HG03103 (cell line): ENCODE data around the gene PALD1.

ENCODE experiments used
- ATAC-seq: cut with Tn5 transposase; IDR thresholded peaks from one replicate; pipeline ENCODE4 v1.9.1; 2021; ENCODE audit warnings: low read depth; ENCODE audit not compliant: unreplicated experiment

PALD1 gene

DNA sequence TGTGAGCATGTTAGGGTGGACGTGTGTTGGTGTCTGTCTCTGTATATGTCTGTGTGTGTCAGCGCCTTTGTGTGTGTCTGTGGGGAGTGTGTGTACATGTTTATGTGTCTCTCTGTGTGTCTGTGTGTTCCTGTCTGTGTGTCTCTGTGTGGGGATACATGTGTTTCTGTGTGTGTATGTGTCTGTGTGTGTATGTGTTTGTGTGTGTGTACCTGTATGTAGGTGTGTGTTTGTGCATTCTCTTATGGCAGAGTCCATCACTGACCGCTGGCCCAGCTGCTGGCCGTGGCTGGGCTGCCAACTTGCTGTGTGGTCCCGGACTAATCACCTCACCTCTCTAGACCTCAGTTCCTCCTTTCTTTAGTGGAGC is 54.6 kb downstream of the PALD1 start:
- ATAC-seq: no peak

DNA sequence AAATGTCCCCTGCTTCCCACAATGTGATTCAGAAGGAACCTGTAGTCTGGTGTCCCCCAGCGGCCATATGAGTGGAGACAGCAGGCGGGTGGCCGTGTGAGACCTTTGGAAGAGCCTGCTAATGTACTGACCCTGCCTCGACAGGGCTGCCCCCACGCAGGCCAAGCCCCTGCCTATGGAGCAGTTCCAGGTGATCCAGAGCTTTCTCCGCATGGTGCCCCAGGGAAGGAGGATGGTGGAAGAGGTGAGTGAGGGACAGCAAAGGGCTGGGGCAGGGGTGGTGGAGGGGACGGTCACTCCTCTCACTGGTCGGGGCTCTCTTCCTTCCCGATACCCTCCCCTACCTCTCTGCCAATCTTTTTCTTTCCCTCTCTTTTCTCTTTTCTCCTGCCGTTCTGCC is 55.7 kb downstream of the PALD1 start:
- ATAC-seq: no peak

DNA sequence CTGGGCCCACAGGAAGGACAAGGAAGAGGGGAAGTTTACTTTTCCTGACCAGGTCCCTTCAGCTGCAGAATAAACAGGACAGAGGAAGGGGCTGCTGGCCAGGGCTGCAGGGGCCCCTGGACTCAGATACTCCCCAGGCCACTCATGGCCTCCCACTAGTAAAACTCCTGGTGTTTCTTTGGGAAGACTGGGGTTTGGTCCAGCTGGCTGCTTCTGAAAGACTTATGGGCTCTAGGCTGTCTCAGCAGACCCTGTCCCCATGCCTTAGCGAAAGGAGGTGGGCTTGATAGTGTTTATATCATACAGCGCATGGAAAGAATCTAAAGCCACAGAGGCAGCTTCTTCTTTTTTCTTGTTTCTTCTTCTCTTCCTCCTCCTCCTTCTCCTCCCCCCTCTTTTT is 56.4 kb downstream of the PALD1 start:
- no peak for ATAC-seq

DNA sequence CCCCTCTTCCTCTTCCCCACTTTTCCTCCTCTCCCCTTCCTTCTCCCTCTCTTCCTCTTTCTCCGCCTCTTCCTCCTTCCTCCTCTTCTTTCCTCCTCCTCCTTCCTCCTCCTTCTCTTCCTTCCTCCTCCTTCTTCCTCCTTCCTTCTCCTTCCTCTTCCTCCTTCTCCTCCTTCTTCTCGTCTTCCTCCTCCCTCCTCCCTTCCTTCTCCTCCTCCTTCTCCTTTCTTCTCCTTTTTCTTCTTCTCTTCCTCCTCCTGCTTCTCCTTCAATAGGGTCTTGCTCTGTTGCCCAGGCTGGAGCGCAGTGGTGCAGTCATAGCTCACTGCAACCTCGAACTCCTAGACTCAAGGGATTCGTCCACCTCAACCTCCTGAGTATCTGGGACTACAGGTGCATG is 56.9 kb downstream of the PALD1 start:
- ATAC-seq: no peak

DNA sequence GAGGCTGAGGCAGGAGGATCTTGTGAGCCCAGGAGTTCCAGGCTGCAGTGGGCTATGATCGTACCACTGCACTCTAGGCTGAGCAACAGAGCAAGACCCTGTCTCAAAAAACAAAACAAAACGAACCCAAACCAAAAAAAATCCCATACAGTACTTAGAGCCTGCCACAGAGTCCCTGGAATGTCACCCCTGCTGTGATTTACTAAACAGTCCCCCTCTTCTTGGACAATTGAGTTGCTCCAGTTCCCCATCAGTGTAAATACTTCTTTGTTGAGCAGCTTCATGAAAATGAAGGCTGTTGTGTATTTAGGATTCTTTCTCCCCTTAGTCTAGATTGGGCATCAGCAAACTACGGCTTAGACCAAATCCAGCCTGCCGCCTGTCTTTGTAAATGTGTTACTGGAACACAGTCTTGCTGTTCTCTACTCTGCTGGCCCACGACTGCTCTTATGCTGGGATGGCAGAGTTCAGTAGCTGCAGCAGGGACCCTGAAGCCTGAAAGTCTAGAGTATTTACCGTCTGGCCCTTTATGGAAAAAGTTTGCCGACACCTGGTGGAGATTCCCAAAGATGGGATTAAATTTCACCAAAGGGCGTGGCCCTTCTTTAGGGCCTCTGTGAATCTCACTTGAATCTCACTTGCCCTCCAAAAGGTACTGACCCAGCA is 57.8 kb downstream of the PALD1 start:
- ATAC-seq: no peak

DNA sequence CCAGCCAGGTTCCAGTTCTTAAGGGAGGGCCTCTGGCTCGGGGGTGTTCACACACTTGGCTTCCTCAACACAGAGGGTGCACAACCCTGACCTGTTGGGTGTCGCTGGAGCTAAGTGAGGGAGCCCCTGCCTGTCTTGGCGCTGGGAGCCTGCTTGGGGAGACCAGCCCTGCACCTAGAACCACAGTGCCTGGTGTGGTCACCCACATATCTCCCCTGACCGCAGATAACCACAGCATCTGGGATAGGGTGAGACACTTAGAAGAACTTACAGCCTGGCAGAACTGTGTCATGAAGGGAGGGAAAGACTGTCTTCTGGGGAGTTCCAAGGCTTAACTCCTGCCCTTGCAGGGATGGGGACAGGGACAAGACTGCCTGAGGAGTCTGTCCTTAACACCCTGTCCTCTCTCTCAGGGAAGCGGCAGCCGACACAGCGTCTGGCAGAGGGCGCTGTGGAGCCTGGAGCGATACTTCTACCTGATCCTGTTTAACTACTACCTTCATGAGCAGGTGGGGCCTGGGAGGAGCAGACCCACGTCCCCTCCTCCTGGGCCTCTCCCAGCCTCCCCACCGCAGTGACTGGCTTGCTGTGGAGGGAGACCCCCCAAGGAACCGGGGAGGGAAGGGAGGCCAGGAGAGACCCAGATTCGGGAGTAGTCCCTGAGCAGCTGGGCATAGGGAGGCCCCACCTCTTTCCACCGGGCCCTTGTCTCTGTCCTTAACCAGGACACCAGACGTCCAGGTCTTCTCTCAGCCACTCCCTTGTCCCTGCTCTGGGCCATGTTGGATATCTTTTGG is 59.0 kb downstream of the PALD1 start:
- ATAC-seq: no peak

DNA sequence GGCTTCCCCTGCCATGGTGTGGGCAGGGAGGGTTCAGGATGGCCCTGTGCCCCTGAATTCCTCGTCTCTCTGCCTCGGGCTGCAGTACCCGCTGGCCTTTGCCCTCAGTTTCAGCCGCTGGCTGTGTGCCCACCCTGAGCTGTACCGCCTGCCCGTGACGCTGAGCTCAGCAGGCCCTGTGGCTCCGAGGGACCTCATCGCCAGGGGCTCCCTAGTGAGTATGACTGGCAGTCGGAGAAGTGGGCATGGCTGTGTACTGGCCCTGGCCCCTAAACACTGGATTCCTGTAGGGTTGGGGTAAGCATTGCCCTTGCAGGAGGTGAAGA is 59.6 kb downstream of the PALD1 start:
- ATAC-seq: no peak

DNA sequence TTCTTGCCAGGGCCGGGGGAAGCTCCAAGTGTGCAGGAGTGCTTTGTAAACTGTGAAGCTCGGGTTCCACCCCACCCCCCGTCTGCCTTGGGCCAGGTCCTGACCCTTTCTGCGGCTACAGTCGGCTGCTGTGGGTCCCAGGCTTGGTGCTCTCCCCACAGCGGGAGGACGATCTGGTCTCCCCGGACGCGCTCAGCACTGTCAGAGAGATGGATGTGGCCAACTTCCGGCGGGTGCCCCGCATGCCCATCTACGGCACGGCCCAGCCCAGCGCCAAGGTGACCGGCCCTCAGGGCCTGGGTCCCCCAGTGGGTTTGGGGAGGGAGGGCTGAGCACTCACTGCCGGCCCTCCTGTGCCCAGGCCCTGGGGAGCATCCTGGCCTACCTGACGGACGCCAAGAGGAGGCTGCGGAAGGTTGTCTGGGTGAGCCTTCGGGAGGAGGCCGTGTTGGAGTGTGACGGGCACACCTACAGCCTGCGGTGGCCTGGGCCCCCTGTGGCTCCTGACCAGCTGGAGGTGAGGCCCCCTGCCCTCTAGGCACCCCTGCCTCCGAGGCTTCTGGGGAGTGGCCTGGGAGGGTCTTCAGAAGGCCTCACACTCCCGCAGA is 60.3 kb downstream of the PALD1 start:
- no peak for ATAC-seq

DNA sequence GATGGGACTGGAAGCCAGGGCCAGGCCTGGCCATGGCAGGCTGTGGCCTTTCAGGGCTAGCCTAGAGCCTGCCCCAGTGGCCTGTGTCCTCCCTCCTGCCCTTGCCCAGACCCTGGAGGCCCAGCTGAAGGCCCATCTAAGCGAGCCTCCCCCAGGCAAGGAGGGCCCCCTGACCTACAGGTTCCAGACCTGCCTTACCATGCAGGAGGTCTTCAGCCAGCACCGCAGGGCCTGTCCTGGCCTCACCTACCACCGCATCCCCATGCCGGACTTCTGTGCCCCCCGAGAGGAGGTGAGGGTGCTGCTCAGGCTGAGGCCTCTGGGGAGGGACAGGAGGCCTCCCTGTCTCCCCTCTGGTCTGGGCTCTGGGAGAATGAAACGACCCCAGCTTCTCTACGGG is 60.9 kb downstream of the PALD1 start:
- ATAC-seq: no peak

DNA sequence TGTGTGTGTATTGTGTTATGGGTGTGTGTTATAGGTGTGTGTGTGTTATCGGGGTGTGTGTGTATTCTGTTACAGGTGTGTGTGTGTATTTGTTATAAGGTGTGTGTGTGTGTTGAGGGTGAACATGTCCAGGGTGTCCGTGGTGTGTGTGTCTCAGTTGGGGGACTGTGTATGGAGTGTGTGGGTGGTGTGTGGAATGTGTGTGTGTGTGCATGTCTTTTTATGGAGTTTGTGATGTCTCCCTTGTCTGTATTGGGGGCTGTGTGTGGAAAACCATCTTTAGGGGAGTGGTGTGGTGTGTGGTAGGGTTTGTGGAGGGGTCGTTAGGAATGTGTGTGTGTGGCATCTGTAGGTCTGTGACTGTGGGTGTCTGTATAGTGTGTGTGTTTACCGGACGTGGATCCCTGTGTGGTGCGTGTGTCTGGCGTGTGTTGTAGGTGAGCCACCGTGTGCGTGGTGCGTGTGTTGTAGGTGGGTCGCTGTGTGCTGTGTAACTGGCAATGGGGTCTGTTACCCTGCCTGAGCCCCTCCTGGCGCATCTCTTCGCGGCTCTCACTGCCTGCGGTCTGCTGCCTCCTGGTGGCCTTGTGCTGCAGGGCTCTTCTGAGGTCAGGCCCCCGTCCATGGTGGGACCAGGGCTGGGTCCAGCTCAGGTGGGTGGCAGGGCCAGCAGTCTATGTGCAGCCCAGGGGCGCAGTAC is 61.7 kb downstream of the PALD1 start:
- ATAC-seq: no peak

DNA sequence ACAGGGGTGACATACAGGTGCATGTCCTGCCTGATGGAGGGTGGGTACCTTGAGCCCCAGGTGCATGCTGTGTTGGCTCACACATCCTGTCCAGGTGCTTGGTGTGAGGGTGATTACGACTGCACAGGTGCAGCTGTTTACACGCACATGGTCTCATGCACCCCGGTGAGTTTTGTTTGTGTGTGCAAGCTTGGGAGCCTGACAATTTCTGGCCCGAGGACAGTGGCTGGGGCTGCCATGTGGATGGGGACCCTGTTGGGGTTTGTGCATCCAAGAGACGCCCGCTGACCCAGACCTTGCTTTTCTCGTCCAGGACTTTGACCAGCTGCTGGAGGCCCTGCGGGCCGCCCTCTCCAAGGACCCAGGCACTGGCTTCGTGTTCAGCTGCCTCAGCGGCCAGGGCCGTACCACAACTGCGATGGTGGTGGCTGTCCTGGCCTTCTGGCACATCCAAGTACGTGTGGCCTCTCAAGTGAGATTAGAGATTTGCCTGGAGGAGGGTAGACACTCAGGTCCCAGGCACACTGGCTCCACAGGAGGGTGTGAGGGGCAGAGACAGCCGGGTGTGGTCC is 62.3 kb downstream of the PALD1 start:
- ATAC-seq: no peak

DNA sequence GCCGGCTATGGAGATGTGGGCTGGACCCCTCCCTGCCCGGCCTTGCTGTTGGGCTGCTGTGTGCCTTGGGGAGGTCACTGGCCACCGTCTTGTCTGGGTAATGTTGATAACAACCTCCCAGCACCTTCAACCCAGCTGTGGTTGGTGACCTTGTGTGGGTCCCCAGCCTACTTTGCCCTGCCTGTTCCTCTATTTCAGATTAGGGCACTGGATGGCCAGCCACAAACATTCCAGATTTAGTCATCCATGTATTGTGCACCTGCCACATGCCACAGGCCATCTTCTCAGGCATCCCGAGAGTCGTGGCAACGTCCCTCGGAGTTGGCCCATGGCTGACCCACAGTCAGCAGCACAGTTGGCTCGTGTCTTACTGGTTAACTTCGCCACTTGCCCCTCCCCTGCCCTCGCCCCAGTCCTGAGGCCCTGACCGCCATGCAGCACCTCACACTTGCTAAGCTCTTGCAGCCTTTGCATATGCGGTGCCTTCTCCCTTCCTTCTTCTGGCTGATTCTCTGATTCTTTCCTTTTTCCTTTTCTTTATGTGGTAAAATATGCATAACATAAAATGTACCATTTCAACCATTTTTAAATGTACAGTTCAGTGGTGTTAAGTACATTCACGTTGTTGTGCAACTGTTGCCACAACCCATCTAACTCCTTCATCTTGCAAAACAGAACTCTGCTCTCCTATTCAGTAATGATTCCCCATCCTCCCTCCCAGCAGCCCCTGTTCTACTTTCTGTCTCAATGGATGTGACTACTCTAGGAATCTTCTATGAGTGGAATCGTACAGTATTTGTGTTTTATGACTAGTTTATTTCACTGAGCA is 63.4 kb downstream of the PALD1 start:
- ATAC-seq: no peak

DNA sequence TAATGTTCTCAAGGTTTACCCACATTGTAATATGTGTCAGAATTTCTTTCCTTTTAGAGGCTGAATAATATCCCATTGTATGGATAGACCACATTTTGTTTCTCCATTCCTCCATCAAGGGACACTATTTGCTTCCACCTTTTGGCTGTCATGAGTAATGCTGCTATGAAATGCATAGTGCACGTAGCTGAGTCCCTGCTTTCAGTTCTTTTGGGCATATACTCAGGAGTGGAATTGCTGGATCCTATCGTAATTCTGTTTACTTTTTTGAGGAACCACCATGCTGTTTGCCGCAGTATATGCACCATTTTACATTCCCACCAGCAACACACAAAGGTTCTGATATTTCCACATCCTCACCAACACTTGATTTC is 64.0 kb downstream of the PALD1 start:
- no peak for ATAC-seq

DNA sequence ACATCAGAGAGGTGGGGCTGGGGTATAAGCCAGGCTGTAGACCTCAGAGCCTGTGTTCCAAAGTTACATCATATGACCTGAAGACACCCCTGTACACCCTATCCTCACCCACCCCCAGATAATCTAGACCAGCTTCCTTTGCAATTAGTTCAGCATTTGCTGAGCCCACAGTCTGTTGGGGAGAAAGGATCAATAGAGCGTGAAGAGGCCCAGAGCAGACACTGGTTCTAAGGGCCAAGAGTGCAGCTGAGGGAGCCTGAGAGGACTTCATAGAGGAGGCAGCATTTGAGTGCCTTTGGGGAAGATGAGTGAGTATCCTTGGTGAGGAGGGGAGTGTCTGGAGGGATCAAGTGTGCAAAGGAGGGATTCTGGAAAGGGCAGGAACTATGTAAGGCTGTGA is 65.3 kb downstream of the PALD1 start:
- no peak for ATAC-seq

DNA sequence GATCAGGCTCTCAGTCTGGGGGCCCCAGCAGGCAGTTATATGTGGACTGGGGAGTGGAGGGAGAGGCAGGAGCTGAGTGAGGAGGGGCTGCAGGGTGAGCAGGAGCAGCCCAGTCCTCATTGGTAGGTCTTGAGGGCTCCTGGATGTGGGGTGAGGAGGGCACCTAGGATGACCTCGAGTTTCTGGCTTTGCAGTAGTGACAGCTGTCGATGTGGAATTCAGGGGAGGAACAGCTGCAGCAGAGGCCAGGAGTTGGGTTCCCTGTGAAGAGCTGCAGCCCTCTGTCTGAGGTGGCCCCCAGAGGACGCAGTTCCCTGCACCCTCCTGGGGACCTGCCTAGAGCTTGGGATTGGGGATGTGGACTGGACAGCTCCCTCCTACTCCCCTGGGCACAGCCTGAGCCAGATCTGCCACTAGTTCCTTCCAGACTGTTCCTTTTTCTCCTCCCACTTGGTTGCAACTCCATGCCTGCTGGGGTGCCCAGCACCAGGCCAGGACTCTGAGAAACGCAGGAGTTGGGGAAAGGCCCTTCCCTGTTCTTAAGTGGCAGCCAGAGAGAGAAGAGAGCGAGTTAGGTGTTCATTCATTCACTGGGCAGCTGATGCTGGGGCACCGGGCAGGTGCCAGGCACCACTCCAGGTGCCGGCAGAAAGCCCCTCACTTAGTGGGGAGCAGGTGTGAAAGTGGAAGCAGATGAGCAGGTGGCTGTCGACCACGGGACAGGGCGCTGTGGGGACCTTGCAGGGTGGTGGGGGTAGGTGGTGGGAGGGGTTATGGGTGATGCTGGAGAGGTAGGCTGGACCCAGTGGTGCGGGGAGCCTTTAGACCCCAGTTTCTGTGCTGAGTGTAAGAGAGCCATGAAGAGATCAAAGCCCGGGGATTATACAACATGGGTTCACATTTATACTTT is 66.1 kb downstream of the PALD1 start:
- ATAC-seq: no peak

DNA sequence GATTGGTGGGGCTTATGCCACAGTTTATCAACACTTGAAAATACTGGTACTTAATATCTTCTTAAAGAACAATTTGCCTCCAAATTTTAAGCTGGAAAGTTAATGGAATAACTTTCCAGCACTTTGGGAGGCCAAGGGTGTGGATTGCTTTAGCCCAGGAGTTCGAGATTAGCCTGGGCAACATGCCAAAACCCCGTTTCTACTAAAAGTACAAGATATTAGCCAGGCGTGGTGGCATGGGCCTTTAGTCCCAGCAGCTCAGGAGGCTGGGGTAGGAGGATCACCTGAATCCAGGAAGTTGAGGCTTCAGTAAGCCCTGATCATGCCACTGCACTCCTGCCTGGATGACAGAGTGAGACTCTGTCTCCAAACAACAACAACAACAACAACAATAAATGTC is 68.0 kb downstream of the PALD1 start:
- ATAC-seq: no peak

DNA sequence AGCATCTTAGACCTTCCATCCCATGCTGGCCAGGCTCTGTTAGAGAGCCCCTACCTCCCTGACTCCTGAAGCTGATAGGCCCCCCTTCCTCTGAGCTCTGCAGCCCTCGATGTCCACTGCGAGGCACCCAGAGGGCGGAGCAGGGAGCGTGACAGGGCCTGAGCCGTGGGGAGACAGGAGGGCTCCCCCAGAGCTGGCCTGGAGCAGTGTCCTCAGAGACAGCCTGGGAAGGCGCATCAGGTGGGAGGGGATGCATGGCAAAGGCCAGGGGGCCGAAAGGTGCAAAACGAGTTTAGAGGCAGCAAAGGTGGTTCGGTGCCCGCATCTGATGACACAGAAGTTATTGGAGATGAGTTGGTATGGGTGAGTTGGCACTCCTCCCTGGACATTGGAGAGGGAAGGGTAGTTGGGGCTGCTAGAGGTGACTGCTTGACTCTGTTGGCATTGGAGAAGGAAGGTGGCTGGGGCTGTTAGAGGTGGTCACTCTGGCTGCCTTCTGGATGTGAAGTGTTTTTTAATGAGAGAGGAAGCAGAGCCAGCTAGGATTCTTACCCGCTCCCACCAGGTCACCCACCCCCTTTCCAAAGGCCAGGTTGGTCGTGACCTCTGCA is 70.9 kb downstream of the PALD1 start:
- no peak for ATAC-seq

DNA sequence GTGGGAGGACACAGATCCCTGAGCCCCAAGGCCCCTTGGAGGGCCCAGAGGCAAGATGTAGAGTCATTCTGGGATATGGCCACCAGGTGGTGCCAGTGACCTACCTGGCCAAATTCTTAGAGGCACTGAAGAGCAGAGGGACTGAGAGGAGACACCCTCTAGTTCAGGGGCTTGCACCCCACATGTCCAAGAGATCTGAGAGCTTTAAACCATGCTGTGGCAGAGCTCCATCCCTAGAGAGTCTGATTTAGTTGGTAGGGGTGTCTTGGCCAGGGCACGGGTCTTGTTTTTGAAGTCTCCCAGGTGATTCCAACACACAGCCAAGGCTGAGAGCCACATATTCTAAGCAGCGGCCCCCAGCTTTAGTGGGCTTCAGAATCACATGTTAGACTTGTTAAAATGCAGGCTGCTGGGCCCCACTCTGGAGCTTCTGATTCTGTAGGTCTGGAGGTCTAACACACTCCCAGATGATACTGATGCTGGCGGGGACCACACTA is 71.4 kb downstream of the PALD1 start:
- no peak for ATAC-seq

DNA sequence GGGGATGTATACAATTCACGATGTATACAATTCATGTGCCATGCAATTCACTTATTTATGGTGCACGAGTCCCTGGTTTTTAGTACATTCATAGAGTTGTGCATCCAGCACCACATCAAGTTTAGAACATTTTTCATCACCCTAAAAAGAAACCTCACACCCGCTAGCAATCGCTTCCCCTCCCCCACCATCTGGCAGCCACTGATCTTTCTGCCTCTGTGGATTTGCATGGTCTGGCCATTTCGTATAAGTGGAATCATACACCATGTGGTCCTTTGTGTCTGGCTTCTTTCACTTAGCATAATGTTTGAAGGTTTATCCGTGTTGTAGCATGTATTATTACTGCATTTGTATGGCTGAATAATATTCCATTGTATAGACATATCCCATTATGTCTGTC is 71.9 kb downstream of the PALD1 start:
- ATAC-seq: no peak
